ENCODE measurements around the gene IKZF1.

DNA sequence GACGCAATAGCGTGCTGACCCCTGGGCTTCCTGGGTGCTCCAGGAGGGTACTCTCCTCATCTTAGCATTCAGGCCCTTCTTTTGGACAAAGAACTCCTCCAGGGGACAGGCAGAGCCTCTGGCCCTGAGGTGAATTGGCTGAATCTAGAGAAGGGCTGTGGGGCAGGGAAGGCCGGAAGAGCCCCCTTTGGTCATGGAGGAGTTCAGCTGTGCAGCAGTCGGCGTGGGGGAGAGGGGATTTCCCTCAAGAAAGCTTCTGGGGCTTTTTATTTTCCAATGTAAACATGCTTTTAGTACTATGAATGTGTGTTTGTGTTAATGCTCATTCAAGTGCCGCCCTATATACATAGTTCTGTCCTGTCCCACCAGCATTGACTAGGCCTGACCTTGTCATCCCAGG lies 106.8 kb downstream of the IKZF1 start:
- TF ChIP-seq, protein P1, sequence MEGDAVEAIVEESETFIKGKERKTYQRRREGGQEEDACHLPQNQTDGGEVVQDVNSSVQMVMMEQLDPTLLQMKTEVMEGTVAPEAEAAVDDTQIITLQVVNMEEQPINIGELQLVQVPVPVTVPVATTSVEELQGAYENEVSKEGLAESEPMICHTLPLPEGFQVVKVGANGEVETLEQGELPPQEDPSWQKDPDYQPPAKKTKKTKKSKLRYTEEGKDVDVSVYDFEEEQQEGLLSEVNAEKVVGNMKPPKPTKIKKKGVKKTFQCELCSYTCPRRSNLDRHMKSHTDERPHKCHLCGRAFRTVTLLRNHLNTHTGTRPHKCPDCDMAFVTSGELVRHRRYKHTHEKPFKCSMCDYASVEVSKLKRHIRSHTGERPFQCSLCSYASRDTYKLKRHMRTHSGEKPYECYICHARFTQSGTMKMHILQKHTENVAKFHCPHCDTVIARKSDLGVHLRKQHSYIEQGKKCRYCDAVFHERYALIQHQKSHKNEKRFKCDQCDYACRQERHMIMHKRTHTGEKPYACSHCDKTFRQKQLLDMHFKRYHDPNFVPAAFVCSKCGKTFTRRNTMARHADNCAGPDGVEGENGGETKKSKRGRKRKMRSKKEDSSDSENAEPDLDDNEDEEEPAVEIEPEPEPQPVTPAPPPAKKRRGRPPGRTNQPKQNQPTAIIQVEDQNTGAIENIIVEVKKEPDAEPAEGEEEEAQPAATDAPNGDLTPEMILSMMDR (IDR thresholded peaks at IDR 0.05) = no peak
- no peak for TF ChIP-seq POLR2A (IDR thresholded peaks at IDR 0.05)
